Amniotic epithelial cell (primary cell): Measurements from ENCODE around the gene WNT3A.
A peak's percentile ranks its signal among the peaks of the same experiment; 100 is the strongest.

Experiments used
- DNase-seq: peaks from one replicate; pipeline ENCODE4 v3.0.0-alpha.2; 2010; ENCODE audit warnings: low read depth

The WNT3A gene

DNA sequence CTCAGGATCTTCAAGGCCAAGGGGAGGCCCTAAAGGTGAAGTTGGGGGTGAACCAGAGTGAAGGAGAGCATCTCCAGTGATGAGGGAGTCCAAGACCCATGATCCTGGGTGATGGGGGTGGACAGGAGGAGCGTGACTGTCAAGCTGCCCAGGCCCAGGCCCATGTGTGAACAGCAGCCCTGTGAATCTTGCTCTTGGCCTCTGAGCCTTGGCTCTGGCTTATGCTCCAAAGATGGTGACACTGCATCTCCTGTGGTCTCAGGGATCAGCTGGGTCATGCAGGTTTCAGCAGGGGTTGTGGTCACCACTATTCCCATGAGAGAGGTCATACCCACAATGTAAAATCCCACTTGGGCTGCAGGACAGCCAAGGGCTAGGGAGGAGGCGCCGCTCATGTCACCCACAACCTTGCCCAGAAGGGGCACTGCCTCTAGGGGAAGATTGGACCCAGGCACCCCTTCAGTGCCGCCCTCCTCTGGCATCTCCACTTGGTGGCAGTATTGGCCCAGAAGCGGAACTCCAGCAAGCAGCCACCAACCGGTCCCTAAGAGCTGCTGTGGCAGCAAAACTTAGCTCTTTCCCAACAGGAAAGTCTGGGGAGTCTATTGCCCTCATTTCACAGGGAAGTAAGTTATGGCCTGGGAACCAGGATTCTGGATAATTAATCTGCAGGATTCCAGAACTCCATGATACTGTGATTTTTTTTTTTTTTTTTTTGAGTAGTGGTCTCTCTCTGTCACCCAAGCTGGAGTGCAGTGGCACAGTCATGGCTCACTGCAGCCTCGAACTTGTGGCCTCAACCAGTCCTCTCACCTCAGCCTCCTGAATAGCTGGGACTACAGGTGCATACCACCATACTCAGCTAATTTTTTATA is 7.5 kb upstream of the WNT3A start:
- peak; percentile 55 for DNase-seq

DNA sequence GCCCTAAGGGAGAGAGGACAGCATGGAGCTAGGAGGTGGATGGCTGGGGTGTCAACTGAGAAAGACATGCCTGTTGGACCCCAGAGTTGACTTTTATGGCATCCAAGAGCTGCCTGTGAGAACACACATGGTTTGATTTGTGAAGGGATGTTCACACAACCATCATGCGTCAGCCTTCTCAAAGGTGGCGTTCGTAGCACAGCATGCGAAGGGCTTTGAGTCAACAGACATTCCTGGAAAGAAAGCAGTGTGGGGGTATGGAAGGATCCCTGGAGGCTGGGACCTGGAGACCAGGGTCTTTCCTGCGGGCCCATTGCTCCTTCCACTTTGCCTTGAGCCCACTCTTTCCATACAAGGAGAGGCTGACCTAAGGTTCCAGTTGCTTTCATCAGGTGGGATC is 6.4 kb upstream of the WNT3A start:
- no peak for DNase-seq

DNA sequence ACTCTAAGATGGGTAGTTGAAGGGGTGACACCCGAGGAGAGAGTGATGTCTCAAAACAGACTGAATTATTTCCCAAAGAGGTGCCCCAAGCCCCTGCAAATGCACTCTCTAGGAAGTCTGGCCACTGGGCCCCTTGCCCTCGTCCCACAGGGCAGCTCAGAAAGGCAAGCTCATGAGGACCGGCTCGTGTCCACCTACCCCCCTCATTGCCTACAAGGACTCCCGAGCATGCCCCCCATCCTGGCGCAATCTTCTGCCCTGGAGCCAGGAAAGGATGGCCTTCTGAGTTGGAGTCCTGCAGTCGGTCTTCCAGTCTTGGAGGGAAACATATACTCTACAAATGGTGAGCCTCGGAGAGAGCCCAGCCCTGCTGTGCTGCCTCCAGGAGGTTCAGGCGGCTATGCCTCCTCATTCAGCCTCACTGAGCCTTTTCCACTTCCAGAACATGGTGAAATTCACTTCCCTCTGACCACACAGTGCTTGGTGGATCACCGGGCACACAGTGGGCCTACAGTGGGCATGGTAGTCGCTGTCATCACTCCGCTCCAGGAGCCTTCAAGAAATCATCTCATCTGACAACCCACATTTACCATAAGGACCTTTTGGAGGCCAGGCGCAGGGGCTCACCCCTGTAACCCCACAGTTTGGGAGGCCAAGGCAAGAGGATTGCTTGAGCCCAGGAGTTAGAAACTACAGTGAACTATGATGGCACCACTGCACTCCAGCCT is 5.8 kb upstream of the WNT3A start:
- DNase-seq: no peak

- DNase-seq: no peak
These were observed 4.9 kb upstream of the WNT3A start for GRCh38 chr1:228001738-228002535.

DNA sequence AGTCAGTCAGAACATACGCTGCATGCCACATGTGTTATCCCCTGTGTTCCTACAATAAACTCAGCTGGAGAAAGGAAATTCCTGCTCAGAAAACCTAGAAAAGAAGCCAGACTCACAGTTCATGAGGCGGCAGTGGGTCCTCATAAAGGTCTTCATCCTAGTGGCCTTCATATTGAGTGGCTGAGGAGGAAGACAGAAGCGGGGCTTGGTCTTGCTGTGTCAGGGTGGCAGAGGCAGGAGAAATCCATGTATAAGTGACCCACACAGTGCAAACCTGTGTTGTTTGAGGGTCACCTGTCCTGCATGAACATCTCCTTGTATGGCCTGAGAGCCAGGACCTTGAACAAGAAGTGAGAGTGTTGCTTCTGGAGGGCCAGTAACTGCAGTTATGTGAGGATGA is 4.0 kb upstream of the WNT3A start:
- no peak for DNase-seq

DNA sequence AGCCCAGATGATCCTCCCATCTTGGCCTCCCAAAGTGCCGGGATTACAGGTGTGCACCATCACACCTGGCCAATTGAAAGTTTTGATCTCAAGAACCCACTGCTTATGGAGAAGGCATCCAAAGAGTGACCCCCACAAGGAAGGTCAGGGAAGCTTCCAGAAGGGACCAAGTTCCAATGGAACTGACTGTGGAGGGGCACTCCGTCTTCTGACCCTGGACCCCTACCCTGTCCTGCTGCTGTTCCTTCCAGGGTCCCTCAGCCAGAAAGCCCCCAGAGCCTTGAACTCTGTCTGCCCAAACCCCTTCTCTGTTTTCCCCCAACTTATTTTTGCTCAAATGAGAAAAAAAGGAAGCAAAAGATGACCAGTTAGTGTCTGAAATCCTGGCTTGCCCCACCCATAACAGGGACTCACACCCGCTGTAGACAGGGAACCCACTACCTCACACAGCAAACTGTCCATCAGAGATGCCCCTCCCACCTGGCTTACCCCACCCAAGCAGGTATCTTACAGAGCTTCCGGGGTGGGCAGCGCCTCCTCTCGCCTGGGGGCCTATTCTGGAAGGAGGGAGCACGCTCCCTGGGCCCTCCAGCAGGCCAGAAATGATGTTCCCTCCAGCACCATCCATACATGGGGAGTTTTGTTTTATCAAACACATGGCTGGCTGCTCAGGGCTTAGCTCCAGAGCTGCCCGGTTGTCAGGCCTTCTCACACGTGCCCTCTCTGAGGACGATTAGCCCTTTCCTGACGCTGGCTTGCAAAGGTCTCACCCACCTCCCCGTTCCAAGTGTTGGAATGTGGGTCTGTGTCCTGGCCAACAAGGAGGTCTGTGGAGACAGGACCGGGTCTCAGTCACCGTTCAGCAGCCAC is 3.1 kb upstream of the WNT3A start:
- DNase-seq: no peak

DNA sequence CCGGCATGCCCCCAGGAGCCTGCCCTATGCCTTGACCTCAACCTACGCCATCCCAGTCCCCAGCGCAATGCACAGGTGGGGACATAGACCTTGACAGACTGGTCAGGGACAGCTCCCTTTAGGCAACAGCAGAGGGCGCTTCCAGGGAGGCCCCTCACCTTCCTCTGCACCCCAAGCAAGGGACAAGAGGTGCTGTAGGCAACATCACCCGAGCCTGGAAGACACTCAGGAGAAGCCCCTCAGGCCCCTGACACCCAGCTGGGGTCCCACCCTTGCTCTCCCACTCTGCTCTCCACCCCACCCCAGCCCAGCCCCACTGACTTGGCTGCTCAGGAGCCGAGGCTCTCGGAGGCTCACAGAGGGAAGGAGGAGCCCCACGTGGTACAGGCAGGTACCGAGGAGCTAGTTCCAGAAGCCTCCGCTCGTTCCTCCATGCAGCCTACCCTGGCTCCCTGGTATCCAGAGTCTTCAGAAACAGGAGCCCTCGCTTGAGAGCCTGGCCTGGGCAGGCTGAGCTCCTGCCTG is 2.4 kb upstream of the WNT3A start:
- peak; percentile 9 for DNase-seq

GRCh38 chr1:228004856-228005462 is 1.8 kb upstream of the WNT3A start:
- DNase-seq: no peak

DNA sequence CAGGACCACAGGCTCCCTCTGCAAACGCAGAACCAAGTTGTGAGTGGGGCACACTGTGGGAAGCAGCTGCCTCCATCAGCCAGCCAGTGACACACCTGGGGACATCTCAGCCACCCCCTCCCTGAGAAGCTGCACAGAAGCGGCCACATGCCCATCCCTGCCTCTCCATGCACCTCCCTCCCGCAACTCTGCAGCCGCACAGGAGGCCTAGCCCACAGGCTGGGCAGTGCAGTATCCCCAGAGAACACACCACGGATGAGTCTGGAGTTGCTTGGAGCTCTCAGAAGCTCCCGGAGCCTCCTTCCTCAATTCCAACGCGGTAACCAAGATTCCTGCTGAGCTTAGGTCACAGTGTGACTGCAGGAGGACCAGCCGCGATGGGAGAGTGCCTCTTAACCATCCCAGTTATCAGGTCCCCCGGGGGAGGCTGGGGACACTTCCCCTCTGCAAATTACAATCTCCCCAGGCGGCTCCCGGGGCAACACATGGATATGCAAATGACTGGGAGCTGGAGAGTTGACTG is 1.2 kb upstream of the WNT3A start:
- DNase-seq: no peak

DNA sequence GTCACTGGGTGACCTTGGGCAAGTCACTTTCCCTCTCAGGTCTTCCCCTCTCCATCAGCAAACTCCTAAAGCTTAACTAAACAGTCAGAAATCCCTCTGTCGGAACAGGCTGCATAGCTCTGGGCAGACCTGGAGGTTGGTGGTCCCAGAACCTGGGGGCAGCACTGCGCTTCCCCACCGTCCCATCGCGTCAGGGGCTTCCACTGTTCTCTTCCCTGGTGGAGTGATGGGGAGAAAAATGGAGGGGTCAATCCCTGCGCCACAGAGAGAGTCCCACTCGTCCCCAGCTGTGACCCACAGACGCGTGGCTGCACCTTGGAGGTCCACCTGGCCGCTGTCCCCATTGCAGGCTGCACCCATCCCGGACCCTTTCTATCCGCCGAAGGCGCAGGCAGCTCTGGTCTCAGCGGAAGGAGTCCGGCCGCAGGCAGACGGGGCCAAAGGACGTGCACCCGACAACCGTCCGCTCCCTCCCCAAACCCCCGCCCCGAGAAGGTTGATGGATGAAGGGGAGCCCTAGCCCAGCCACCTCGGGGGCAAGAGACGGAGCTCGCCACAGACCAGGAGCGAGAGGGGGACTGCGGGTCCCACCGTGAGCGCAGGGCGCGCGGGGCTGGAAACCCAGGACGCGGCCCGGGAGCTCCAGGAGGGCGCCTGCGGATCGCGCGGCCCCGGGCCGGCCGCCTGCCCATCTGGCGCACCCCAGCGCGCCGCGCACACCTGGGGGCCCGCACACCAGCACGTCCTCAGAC is 588 bp upstream of the WNT3A start:
- no peak for DNase-seq

- DNase-seq: no peak
These were observed 427 bp downstream of the WNT3A start for GRCh38 chr1:228007049-228007800.

GRCh38 chr1:228007801-228008341 is 1.1 kb downstream of the WNT3A start:
- no peak for DNase-seq

DNA sequence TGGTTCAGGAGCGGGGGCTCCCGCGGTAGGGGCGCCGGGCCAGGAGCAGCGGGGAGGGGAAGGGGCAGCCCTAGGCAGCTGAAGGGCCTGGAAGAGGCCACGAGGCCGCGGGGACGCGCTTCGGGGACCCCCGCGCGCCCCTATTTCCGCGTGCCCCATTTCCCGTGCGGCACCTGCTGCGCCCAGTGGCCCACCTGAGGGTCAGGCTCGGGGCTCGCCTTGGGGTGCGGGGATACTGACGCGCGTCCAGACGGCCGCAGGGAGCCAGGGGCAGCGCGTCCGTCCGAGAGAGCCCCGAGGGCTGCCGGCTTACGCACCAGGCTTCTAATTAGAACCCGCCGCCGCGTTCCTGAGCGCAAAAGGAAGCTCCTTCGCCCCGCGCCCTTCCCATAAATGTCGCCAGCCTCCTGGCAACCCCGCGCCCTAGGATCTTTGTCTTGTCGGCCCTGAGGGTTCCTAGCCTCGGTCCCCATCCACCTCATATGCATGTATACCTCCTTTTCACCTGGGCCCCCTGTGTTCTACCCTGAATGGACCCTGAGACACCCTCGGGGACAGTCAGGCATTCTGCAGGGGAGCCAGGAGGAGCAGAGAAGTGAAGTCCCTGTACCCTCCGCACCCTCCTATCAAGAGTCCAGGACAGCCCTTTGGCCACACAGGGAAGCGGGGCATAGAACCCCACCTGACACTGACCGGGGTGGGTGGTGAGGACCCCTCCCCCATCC is 1.8 kb downstream of the WNT3A start:
- DNase-seq: no peak

GRCh38 chr1:228009116-228009827 is 2.5 kb downstream of the WNT3A start:
- no peak for DNase-seq

DNA sequence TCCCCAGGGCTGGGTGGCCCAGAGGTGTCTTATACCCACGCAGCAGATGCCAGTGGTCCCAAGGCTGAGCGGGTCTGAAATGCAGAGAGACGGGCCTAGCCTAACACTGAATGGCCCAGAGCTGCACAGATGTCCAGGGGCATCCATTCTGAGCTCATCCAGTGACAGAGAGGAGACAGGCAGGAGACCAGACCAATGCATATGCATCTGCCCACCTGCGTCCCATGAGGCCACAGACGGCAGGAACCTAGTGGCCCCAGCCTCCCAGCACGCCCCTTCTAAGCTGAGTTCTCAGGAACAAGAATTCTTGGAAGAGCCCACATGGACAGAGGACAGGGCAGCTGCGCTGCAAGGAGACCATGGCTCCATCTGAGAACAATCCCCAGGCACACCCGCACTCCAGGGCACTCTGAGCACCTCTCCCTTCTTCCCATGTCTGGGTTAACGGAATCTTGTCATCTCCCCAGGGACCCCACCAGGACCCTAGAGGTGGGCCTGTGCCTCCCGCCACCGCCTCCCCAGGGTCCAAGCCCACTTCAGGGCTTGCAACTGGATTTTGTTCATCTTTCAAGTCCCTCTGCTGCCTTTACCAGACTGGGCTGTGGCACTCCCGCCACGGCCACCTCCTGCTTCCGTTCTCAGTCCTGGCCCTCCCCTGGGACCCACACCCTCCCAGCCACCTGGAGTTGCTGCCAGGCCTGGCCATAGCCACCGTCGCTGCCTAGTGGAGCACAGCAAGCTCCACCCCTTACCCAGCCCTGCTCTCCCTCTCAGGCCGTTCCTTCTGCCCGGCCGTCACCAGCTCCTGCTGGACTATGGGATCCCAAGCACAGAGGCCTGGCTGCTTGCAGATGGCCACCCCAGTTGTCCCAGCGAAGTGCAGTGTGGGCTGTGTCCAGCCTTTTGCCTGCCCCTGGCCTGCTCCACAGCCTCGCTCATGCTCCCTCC is 3.3 kb downstream of the WNT3A start:
- no peak for DNase-seq

- no peak for DNase-seq
These were observed 4.1 kb downstream of the WNT3A start for GRCh38 chr1:228010921-228011320.
